Activated T-cell treated with anti-CD3 and anti-CD28 coated beads, Interleukin-2, amount 50 U/mL, for 24 hours (primary cell): ENCODE results near the gene ARL11.
A peak's percentile ranks its signal among the peaks of the same experiment; 100 is the strongest.

Source experiments
- DNase-seq: peaks from one replicate; pipeline ENCODE4 v3.0.0-alpha.2; 2020
- H3K27ac Mint-ChIP-seq: 2 replicates; pipeline ENCODE4 v1.8.0; 2020; ENCODE audit warnings: mild to moderate bottlenecking, mixed read lengths
- H3K27me3 Mint-ChIP-seq: 2 replicates; pipeline ENCODE4 v1.8.0; 2020; ENCODE audit warnings: mixed read lengths
- H3K36me3 Mint-ChIP-seq: 2 replicates; pipeline ENCODE4 v1.8.0; 2020; ENCODE audit warnings: low read depth, mixed read lengths
- H3K4me1 Mint-ChIP-seq: 2 replicates; pipeline ENCODE4 v1.8.0; 2020; ENCODE audit warnings: low read depth, mixed read lengths
- H3K4me3 Mint-ChIP-seq: 2 replicates; pipeline ENCODE4 v1.8.0; 2020; ENCODE audit warnings: mild to moderate bottlenecking, moderate library complexity, mixed read lengths
- H3K9me3 Mint-ChIP-seq: 2 replicates; pipeline ENCODE4 v1.8.0; 2020; ENCODE audit warnings: mixed read lengths

ARL11 gene

GRCh38 chr13:49629947-49630346 is 1.6 kb downstream of the ARL11 start:
- Mint-ChIP-seq H3K4me1 (peaks cover 18% of the 10 kb centered on the region), H3K4me3 (no peak overlapping the region), H3K27me3 (no peaks in the 10 kb centered on the region), H3K27ac (no peak overlapping the region), H3K36me3 (peaks cover 1% of the 10 kb centered on the region), H3K9me3 (no peaks in the 10 kb centered on the region)
- DNase-seq, result no peak

- no peaks in the 10 kb centered on the region for H3K9me3 Mint-ChIP-seq
- no peak for DNase-seq
- no peak overlapping the region for H3K4me3 Mint-ChIP-seq
- H3K27ac Mint-ChIP-seq, result no peak overlapping the region
- no peaks in the 10 kb centered on the region for H3K27me3 Mint-ChIP-seq
- H3K4me1 Mint-ChIP-seq, result peaks cover 24% of the 10 kb centered on the region
- H3K36me3 Mint-ChIP-seq, result peaks cover 1% of the 10 kb centered on the region
Observed at GRCh38 chr13:49630580-49630979, 2.3 kb downstream of the ARL11 start.

GRCh38 chr13:49632156-49632555 is 3.8 kb downstream of the ARL11 start:
- Mint-ChIP-seq H3K27me3 (no peaks in the 10 kb centered on the region), H3K4me1 (peaks cover 32% of the 10 kb centered on the region), H3K9me3 (no peaks in the 10 kb centered on the region), H3K4me3 (no peak overlapping the region), H3K36me3 (peaks cover 1% of the 10 kb centered on the region), H3K27ac (no peak overlapping the region)
- DNase-seq, result no peak

- Mint-ChIP-seq H3K9me3 (no peaks in the 10 kb centered on the region), H3K4me1 (peaks cover 22% of the 10 kb centered on the region), H3K27ac (no peak overlapping the region), H3K27me3 (no peaks in the 10 kb centered on the region), H3K4me3 (no peak overlapping the region), H3K36me3 (no peaks in the 10 kb centered on the region)
- no peak for DNase-seq
Observed at GRCh38 chr13:49633710-49634109, 5.4 kb downstream of the ARL11 start.

GRCh38 chr13:49635599-49636433 is 7.5 kb downstream of the ARL11 start:
- H3K27me3 Mint-ChIP-seq, result no peaks in the 10 kb centered on the region
- H3K36me3 Mint-ChIP-seq, result no peaks in the 10 kb centered on the region
- H3K4me3 Mint-ChIP-seq, result peak overlapping the region; percentile 60
- peak overlapping the region; percentile 5 for H3K27ac Mint-ChIP-seq
- no peaks in the 10 kb centered on the region for H3K9me3 Mint-ChIP-seq
- peaks cover 16% of the 10 kb centered on the region for H3K4me1 Mint-ChIP-seq
- no peak for DNase-seq

GRCh38 chr13:49636705-49637104 is 8.4 kb downstream of the ARL11 start:
- Mint-ChIP-seq H3K4me3 (no peak overlapping the region), H3K9me3 (no peaks in the 10 kb centered on the region), H3K4me1 (peaks cover 16% of the 10 kb centered on the region), H3K27me3 (no peaks in the 10 kb centered on the region), H3K36me3 (no peaks in the 10 kb centered on the region), H3K27ac (no peak overlapping the region)
- DNase-seq, result no peak

- H3K4me3 Mint-ChIP-seq, result no peak overlapping the region
- no peaks in the 10 kb centered on the region for H3K27me3 Mint-ChIP-seq
- no peak for DNase-seq
- H3K4me1 Mint-ChIP-seq, result peaks cover 19% of the 10 kb centered on the region
- H3K27ac Mint-ChIP-seq, result no peak overlapping the region
- H3K9me3 Mint-ChIP-seq, result no peaks in the 10 kb centered on the region
- no peaks in the 10 kb centered on the region for H3K36me3 Mint-ChIP-seq
Observed at GRCh38 chr13:49638030-49638743, 9.9 kb downstream of the ARL11 start.

GRCh38 chr13:49638744-49639072 is 10.4 kb downstream of the ARL11 start:
- H3K4me3 Mint-ChIP-seq, result no peak overlapping the region
- no peaks in the 10 kb centered on the region for H3K27me3 Mint-ChIP-seq
- H3K4me1 Mint-ChIP-seq, result peaks cover 19% of the 10 kb centered on the region
- H3K9me3 Mint-ChIP-seq, result no peaks in the 10 kb centered on the region
- H3K36me3 Mint-ChIP-seq, result no peaks in the 10 kb centered on the region
- no peak overlapping the region for H3K27ac Mint-ChIP-seq
- DNase-seq, result no peak

GRCh38 chr13:49641801-49642291 is 13.5 kb downstream of the ARL11 start:
- H3K36me3 Mint-ChIP-seq, result no peaks in the 10 kb centered on the region
- DNase-seq, result no peak
- no peaks in the 10 kb centered on the region for H3K9me3 Mint-ChIP-seq
- H3K27me3 Mint-ChIP-seq, result no peaks in the 10 kb centered on the region
- no peak overlapping the region for H3K27ac Mint-ChIP-seq
- H3K4me3 Mint-ChIP-seq, result no peak overlapping the region
- H3K4me1 Mint-ChIP-seq, result peaks cover 11% of the 10 kb centered on the region

GRCh38 chr13:49643035-49643646 is 14.8 kb downstream of the ARL11 start:
- H3K4me1 Mint-ChIP-seq, result peaks cover 11% of the 10 kb centered on the region
- peak overlapping the region; percentile 31 for H3K27ac Mint-ChIP-seq
- no peak for DNase-seq
- no peaks in the 10 kb centered on the region for H3K36me3 Mint-ChIP-seq
- no peak overlapping the region for H3K4me3 Mint-ChIP-seq
- no peaks in the 10 kb centered on the region for H3K9me3 Mint-ChIP-seq
- no peaks in the 10 kb centered on the region for H3K27me3 Mint-ChIP-seq

- H3K36me3 Mint-ChIP-seq, result no peaks in the 10 kb centered on the region
- no peak overlapping the region for H3K4me3 Mint-ChIP-seq
- DNase-seq, result no peak
- H3K27ac Mint-ChIP-seq, result no peak overlapping the region
- H3K9me3 Mint-ChIP-seq, result no peaks in the 10 kb centered on the region
- no peaks in the 10 kb centered on the region for H3K27me3 Mint-ChIP-seq
- peaks cover 11% of the 10 kb centered on the region for H3K4me1 Mint-ChIP-seq
Observed at GRCh38 chr13:49645451-49645850, 17.1 kb downstream of the ARL11 start.

- no peak overlapping the region for H3K27ac Mint-ChIP-seq
- H3K4me3 Mint-ChIP-seq, result no peak overlapping the region
- H3K27me3 Mint-ChIP-seq, result no peaks in the 10 kb centered on the region
- H3K4me1 Mint-ChIP-seq, result peaks cover 11% of the 10 kb centered on the region
- H3K9me3 Mint-ChIP-seq, result no peaks in the 10 kb centered on the region
- no peaks in the 10 kb centered on the region for H3K36me3 Mint-ChIP-seq
- no peak for DNase-seq
Observed at GRCh38 chr13:49646688-49647087, 18.4 kb downstream of the ARL11 start.

- H3K36me3 Mint-ChIP-seq, result no peaks in the 10 kb centered on the region
- H3K27ac Mint-ChIP-seq, result no peak overlapping the region
- no peak overlapping the region for H3K4me3 Mint-ChIP-seq
- no peaks in the 10 kb centered on the region for H3K27me3 Mint-ChIP-seq
- DNase-seq, result no peak
- peaks cover 8% of the 10 kb centered on the region for H3K4me1 Mint-ChIP-seq
- no peaks in the 10 kb centered on the region for H3K9me3 Mint-ChIP-seq
Observed at GRCh38 chr13:49649244-49649962, 21.1 kb downstream of the ARL11 start.

- Mint-ChIP-seq H3K27ac (no peak overlapping the region), H3K36me3 (no peaks in the 10 kb centered on the region), H3K4me1 (peaks cover 5% of the 10 kb centered on the region), H3K9me3 (no peaks in the 10 kb centered on the region), H3K4me3 (no peak overlapping the region), H3K27me3 (no peaks in the 10 kb centered on the region)
- no peak for DNase-seq
Observed at GRCh38 chr13:49649963-49650312, 21.6 kb downstream of the ARL11 start.
